GM23338 (cell line): ENCODE results near the gene OR7G2. TPM values are rescaled to one million over a fixed set of nuclear protein-coding genes. Genes with fewer than 3 reads are reported as not detected.

ENCODE experiments used
- ATAC-seq: fragments of 200-7000 bp; cut with Tn5 transposase; 3 replicates; pipeline ENCODE4 v1.9.1; 2020
- DNase-seq: peaks from one replicate; pipeline ENCODE4 v3.0.0-alpha.2; 2015; ENCODE audit warnings: low spot score
- H2AFZ ChIP-seq: fragments of 200-600 bp; sonication (generic); 2 replicates; pipeline ENCODE4 v1.8.0; 2016; ENCODE audit warnings: antibody characterized with exemption, mild to moderate bottlenecking, moderate library complexity
- H3F3A ChIP-seq: fragments of 200-600 bp; sonication (generic); replicated peaks from 2 replicates; pipeline ENCODE4 v1.8.0; 2017; ENCODE audit warnings: antibody characterized with exemption, mixed run types, low read depth
- H3K27ac ChIP-seq: fragments of 200-600 bp; sonication (generic); 2 replicates; pipeline ENCODE4 v1.6.1; 2016; ENCODE audit warnings: low read depth
- H3K27me3 ChIP-seq: fragments of 200-600 bp; sonication (generic); 2 replicates; pipeline ENCODE4 v1.8.0; 2016; ENCODE audit warnings: mild to moderate bottlenecking, mixed run types, moderate library complexity; ENCODE audit not compliant: insufficient read depth
- H3K36me3 ChIP-seq: fragments of 200-600 bp; sonication (generic); 2 replicates; pipeline ENCODE4 v1.8.0; 2016; ENCODE audit warnings: mild to moderate bottlenecking; ENCODE audit not compliant: insufficient read depth
- H3K4me1 ChIP-seq: fragments of 200-600 bp; sonication (generic); 2 replicates; pipeline ENCODE4 v1.8.0; 2016; ENCODE audit warnings: mild to moderate bottlenecking, moderate library complexity; ENCODE audit not compliant: insufficient read depth
- H3K4me2 ChIP-seq: fragments of 200-600 bp; sonication (generic); 2 replicates; pipeline ENCODE4 v1.7.1; 2017; ENCODE audit warnings: mixed run types
- H3K4me3 ChIP-seq: fragments of 200-600 bp; sonication (generic); 2 replicates; pipeline ENCODE4 v1.6.1; 2016; ENCODE audit warnings: mixed run types
- H3K79me2 ChIP-seq: fragments of 200-600 bp; sonication (generic); replicated peaks from 2 replicates; pipeline ENCODE4 v1.8.0; 2017; ENCODE audit warnings: mild to moderate bottlenecking; ENCODE audit not compliant: insufficient read depth
- H3K9me2 ChIP-seq: fragments of 200-600 bp; sonication (generic); 2 replicates; pipeline ENCODE4 v1.8.0; 2017; ENCODE audit not compliant: insufficient read depth
- H4K20me1 ChIP-seq: fragments of 200-600 bp; sonication (generic); replicated peaks from 2 replicates; pipeline ENCODE4 v1.8.0; 2017; ENCODE audit warnings: mild to moderate bottlenecking; ENCODE audit not compliant: insufficient read depth
- H3K27ac Mint-ChIP-seq: 2 replicates; pipeline ENCODE4 v1.8.0; 2020; ENCODE audit warnings: inconsistent platforms, mild to moderate bottlenecking, moderate library complexity, mixed read lengths
- H3K27me3 Mint-ChIP-seq: 3 replicates; pipeline ENCODE4 v1.8.0; 2022; ENCODE audit warnings: low read depth, mild to moderate bottlenecking, moderate library complexity, mixed read lengths, inconsistent platforms; ENCODE audit not compliant: insufficient read depth, poor library complexity
- H3K36me3 Mint-ChIP-seq: 3 replicates; pipeline ENCODE4 v1.8.0; 2021; ENCODE audit warnings: low read depth, mild to moderate bottlenecking, inconsistent platforms, moderate library complexity, mixed read lengths
- H3K4me1 Mint-ChIP-seq: 3 replicates; pipeline ENCODE4 v1.8.0; 2020; ENCODE audit warnings: mild to moderate bottlenecking, inconsistent platforms, mixed read lengths
- H3K4me3 Mint-ChIP-seq: 3 replicates; pipeline ENCODE4 v1.8.0; 2021; ENCODE audit warnings: moderate library complexity, mild to moderate bottlenecking, inconsistent platforms, mixed read lengths
- H3K9me3 Mint-ChIP-seq: 3 replicates; pipeline ENCODE4 v1.8.0; 2020; ENCODE audit warnings: moderate library complexity, mild to moderate bottlenecking, inconsistent platforms, mixed read lengths
- CREB1 ChIP-seq: fragments of 250-450 bp; sonication (Bioruptor Pico); IDR thresholded peaks from 2 replicates; pipeline ENCODE4 v1.5.0; 2020; ENCODE audit warnings: low read depth, mild to moderate bottlenecking, moderate library complexity
- ETS1 ChIP-seq: IDR thresholded peaks from 2 replicates; pipeline ENCODE4 v1.6.1; 2016; ENCODE audit warnings: antibody characterized with exemption
- NANOG ChIP-seq: IDR thresholded peaks from 2 replicates; pipeline ENCODE4 v1.6.1; 2016; ENCODE audit warnings: antibody characterized with exemption, borderline replicate concordance
- POLR2AphosphoS5 ChIP-seq: IDR thresholded peaks from 2 replicates; pipeline ENCODE4 v1.6.1; 2016; ENCODE audit warnings: antibody characterized with exemption, low read depth
- REST ChIP-seq: IDR thresholded peaks from one replicate; pipeline ENCODE4 v1.6.1; 2018; ENCODE audit warnings: antibody characterized with exemption; ENCODE audit not compliant: unreplicated experiment
- STAT1 ChIP-seq: IDR thresholded peaks from one replicate; pipeline ENCODE4 v1.6.1; 2016; ENCODE audit warnings: antibody characterized with exemption; ENCODE audit not compliant: unreplicated experiment
- ZNF114 ChIP-seq: fragments of 250-450 bp; sonication (Bioruptor Pico); IDR thresholded peaks from 2 replicates; pipeline ENCODE4 v1.5.0; 2020; ENCODE audit warnings: mild to moderate bottlenecking, moderate library complexity
- ZNF331 ChIP-seq: fragments of 250-450 bp; sonication (Bioruptor Pico); IDR thresholded peaks from 2 replicates; pipeline ENCODE4 v1.5.0; 2020; ENCODE audit warnings: low read depth, mild to moderate bottlenecking, moderate library complexity
- polyA plus RNA-seq: library from polyadenylated mRNA; unstranded; fragments of >200 nt; fragmentation: Nextera tagmentation; extraction: Ambion mirVana; gene quantifications from 2 replicates; pipeline ENCODE4 v1.2.1, GENCODE V29; 2016
- total RNA-seq: library from RNA; depleted of rRNA; stranded (reverse); fragments of >200 nt; shearing (Covaris generic); gene quantifications from 2 replicates; pipeline ENCODE4 v1.2.3, GENCODE V29; 2014
- TF ChIP-seq, protein P1 (sequence below), 2 experiments: fragments of 200-600 bp in 1 of 2; sonication (generic) in 1 of 2; conservative IDR thresholded peaks; 2 replicates each; pipeline versions ENCODE4 v1.5.1 to v1.6.1; 2016 to 2017; ENCODE audit warnings: antibody characterized with exemption in 2 of 2, low read depth in 2 of 2, mild to moderate bottlenecking in 2 of 2, moderate library complexity in 1 of 2
- TF ChIP-seq, protein P2 (sequence below): fragments of 250-450 bp; sonication (Bioruptor Pico); IDR thresholded peaks from 2 replicates; pipeline ENCODE4 v1.5.0; 2020; ENCODE audit warnings: mild to moderate bottlenecking, moderate library complexity

Gene OR7G2
- total and polyA plus RNA-seq, 2 experiments from 2014 or later: not detected

- H3K79me2 ChIP-seq: no peaks in the 10 kb centered on the region
- no peak overlapping the region for H2AFZ ChIP-seq
- peaks cover 36% of the 10 kb centered on the region for H3K36me3 Mint-ChIP-seq
- no peak overlapping the region for H3K4me3 Mint-ChIP-seq
- H3K27me3 Mint-ChIP-seq: peaks cover 8% of the 10 kb centered on the region
- H3K4me1 Mint-ChIP-seq: no peaks in the 10 kb centered on the region
- no peak overlapping the region for H3K4me2 ChIP-seq
- H4K20me1 ChIP-seq: no peaks in the 10 kb centered on the region
- H3K9me3 Mint-ChIP-seq: peaks cover 96% of the 10 kb centered on the region
- no peak overlapping the region for H3K27ac ChIP-seq
- H3K4me3 ChIP-seq: no peak overlapping the region
- H3K4me1 ChIP-seq: no peaks in the 10 kb centered on the region
- no peaks in the 10 kb centered on the region for H3F3A ChIP-seq
- TF ChIP-seq ZNF331 (CRISPR knock-in tag) (no peak), ZNF114 (CRISPR knock-in tag) (no peak), POLR2AphosphoS5 (no peak), REST (no peak), CREB1 (no peak), STAT1 (no peak), NANOG (no peak), ETS1 (no peak)
- TF ChIP-seq, protein P1, sequence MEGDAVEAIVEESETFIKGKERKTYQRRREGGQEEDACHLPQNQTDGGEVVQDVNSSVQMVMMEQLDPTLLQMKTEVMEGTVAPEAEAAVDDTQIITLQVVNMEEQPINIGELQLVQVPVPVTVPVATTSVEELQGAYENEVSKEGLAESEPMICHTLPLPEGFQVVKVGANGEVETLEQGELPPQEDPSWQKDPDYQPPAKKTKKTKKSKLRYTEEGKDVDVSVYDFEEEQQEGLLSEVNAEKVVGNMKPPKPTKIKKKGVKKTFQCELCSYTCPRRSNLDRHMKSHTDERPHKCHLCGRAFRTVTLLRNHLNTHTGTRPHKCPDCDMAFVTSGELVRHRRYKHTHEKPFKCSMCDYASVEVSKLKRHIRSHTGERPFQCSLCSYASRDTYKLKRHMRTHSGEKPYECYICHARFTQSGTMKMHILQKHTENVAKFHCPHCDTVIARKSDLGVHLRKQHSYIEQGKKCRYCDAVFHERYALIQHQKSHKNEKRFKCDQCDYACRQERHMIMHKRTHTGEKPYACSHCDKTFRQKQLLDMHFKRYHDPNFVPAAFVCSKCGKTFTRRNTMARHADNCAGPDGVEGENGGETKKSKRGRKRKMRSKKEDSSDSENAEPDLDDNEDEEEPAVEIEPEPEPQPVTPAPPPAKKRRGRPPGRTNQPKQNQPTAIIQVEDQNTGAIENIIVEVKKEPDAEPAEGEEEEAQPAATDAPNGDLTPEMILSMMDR (conservative IDR thresholded peaks at IDR 0.05; ENCODE audit: low read depth in 2 of 2): no peak
- TF ChIP-seq, protein P2, sequence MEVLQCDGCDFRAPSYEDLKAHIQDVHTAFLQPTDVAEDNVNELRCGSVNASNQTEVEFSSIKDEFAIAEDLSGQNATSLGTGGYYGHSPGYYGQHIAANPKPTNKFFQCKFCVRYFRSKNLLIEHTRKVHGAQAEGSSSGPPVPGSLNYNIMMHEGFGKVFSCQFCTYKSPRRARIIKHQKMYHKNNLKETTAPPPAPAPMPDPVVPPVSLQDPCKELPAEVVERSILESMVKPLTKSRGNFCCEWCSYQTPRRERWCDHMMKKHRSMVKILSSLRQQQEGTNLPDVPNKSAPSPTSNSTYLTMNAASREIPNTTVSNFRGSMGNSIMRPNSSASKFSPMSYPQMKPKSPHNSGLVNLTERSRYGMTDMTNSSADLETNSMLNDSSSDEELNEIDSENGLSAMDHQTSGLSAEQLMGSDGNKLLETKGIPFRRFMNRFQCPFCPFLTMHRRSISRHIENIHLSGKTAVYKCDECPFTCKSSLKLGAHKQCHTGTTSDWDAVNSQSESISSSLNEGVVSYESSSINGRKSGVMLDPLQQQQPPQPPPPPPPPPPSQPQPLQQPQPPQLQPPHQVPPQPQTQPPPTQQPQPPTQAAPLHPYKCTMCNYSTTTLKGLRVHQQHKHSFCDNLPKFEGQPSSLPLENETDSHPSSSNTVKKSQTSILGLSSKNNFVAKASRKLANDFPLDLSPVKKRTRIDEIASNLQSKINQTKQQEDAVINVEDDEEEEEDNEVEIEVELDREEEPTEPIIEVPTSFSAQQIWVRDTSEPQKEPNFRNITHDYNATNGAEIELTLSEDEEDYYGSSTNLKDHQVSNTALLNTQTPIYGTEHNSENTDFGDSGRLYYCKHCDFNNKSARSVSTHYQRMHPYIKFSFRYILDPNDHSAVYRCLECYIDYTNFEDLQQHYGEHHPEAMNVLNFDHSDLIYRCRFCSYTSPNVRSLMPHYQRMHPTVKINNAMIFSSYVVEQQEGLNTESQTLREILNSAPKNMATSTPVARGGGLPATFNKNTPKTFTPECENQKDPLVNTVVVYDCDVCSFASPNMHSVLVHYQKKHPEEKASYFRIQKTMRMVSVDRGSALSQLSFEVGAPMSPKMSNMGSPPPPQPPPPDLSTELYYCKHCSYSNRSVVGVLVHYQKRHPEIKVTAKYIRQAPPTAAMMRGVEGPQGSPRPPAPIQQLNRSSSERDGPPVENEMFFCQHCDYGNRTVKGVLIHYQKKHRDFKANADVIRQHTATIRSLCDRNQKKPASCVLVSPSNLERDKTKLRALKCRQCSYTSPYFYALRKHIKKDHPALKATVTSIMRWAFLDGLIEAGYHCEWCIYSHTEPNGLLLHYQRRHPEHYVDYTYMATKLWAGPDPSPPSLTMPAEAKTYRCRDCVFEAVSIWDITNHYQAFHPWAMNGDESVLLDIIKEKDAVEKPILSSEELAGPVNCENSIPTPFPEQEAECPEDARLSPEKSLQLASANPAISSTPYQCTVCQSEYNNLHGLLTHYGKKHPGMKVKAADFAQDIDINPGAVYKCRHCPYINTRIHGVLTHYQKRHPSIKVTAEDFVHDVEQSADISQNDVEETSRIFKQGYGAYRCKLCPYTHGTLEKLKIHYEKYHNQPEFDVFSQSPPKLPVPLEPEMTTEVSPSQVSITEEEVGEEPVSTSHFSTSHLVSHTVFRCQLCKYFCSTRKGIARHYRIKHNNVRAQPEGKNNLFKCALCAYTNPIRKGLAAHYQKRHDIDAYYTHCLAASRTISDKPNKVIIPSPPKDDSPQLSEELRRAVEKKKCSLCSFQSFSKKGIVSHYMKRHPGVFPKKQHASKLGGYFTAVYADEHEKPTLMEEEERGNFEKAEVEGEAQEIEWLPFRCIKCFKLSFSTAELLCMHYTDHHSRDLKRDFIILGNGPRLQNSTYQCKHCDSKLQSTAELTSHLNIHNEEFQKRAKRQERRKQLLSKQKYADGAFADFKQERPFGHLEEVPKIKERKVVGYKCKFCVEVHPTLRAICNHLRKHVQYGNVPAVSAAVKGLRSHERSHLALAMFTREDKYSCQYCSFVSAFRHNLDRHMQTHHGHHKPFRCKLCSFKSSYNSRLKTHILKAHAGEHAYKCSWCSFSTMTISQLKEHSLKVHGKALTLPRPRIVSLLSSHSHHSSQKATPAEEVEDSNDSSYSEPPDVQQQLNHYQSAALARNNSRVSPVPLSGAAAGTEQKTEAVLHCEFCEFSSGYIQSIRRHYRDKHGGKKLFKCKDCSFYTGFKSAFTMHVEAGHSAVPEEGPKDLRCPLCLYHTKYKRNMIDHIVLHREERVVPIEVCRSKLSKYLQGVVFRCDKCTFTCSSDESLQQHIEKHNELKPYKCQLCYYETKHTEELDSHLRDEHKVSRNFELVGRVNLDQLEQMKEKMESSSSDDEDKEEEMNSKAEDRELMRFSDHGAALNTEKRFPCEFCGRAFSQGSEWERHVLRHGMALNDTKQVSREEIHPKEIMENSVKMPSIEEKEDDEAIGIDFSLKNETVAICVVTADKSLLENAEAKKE (CRISPR knock-in tag): no peak
- H3K27ac Mint-ChIP-seq: no peak overlapping the region
- no peak for ATAC-seq
- DNase-seq: no peak
- no peaks in the 10 kb centered on the region for H3K9me2 ChIP-seq
- H3K36me3 ChIP-seq: no peaks in the 10 kb centered on the region
- H3K27me3 ChIP-seq: no peaks in the 10 kb centered on the region
Measured at GRCh38 chr19:9061879-9062278, 45.4 kb downstream of the OR7G2 start.
